ENCODE measurements around the gene NOS1. TPM values are rescaled to one million over a fixed set of nuclear protein-coding genes. Genes with fewer than 3 reads are reported as not detected.

Gene NOS1
- total RNA-seq, 1 donor from 2014 or later = under 0.01 TPM

DNA sequence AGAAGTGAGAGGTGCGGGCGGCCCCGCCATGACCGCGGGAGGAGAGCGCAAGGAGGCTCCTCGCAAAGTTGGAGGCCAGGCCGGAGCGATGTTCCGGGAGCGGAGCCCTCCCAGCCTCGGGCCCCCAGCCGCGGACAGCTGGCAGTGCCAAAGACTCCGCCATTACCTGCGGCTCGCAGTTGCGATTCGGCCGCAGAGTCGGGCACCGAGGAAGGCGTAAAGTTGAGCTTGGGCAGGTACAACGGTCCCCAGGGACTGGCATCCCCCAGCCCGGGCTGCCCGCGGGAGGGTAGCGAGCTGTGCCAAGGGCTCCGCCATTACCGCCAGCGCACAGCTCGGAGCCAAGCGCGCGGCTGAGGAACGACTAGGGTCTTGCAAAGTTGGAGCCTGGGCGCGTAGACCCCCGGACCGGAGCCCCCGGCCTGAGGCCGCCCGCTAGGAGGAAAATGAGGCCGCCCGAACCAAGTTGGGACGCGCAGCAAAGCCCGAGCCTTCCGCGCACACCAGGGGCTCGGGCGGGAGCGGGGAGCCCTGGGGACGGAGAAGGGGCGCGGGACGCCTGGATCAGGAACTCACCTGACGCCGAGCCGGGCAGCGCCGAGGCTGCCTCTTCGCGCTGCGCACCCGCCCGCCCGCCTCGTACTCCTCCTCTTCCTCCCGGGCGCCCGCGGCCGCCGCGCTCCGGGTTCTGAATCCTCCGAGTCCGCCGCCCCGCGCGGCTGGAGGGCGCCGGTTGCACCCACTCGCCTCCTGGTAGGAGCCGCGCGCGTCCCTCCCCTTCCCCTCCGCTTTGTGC is 677 bp downstream of the NOS1 start:
- H3K4me3 ChIP-seq (ENCODE audit: low read depth, low read length) = no peak overlapping the region
- no peak for TF ChIP-seq CTCF (conservative IDR thresholded peaks at IDR 0.05; ENCODE audit: low read depth, low read length)
- no peak for DNase-seq (ENCODE audit: low read depth)

DNA sequence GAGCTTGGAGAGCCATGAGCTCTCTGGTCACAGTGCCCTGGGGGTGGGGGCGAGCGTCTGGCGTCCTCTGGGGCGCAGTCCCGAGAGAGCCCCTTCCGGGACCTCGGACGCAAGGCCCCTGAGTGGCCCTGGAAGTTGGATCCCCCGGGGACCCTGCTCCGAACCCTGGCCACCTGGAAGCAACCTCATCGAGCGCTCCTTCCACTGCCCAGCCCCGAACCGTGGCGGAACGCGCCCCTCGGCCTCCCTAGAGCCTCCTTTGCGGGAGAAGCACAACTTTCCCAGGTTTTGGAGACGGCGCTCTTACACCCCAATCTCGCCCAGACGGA is 1.2 kb downstream of the NOS1 start:
- TF ChIP-seq CTCF (conservative IDR thresholded peaks at IDR 0.05; ENCODE audit: low read depth, low read length) = no peak
- H3K4me3 ChIP-seq (ENCODE audit: low read depth, low read length) = no peak overlapping the region
- DNase-seq (ENCODE audit: low read depth) = no peak

- H3K4me3 ChIP-seq (ENCODE audit: low read depth, low read length) = no peak overlapping the region
- no peak for DNase-seq (ENCODE audit: low read depth)
- TF ChIP-seq CTCF (conservative IDR thresholded peaks at IDR 0.05; ENCODE audit: low read depth, low read length) = no peak
Measured at GRCh38 chr12:117359029-117359845, 2.2 kb downstream of the NOS1 start.

DNA sequence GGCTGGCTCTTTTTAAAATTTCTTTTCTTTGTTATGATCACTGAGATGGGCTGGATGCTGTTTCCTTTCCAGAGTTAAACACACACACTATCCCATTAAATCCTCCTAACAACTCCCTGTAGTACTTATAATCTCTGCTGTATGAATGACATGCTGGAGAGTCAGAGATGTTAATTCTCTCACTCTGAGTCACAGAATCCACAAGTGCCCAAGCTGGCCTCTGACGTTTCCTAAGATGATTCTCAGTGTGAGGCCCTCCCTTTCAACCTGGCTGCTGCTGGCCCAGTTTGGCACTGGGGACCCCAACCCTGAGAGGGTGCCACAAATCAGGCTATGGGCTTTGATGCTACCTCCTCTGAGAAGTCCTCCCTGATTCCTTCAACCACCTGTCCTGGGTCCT is 5.4 kb downstream of the NOS1 start:
- DNase-seq (ENCODE audit: low read depth) = no peak
- no peak overlapping the region for H3K4me3 ChIP-seq (ENCODE audit: low read depth, low read length)
- no peak for TF ChIP-seq CTCF (conservative IDR thresholded peaks at IDR 0.05; ENCODE audit: low read depth, low read length)

GRCh38 chr12:117352883-117353282 is 8.5 kb downstream of the NOS1 start:
- H3K4me3 ChIP-seq (ENCODE audit: low read depth, low read length) = no peak overlapping the region
- TF ChIP-seq CTCF (conservative IDR thresholded peaks at IDR 0.05; ENCODE audit: low read depth, low read length) = no peak
- no peak for DNase-seq (ENCODE audit: low read depth)

DNA sequence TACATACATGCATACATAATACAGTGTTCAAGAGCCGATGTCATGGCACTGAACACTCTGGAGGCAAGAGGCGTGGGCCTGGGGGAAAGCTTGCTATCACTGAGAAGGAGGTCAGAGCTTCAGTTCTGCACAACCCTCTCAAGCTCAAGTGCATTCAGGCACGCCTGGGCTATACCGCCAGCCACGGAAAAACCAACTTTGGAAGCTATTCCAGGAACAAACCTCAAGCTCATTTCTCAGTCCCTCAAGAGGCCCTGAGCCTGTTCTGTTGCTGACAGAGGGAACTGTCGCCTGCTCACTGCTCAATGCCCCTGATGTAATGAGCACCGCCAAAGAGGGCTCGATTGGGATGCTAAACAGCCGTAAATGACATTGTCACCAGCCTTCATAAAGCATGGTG is 9.2 kb downstream of the NOS1 start:
- DNase-seq (ENCODE audit: low read depth) = no peak
- TF ChIP-seq CTCF (conservative IDR thresholded peaks at IDR 0.05; ENCODE audit: low read depth, low read length) = no peak
- no peak overlapping the region for H3K4me3 ChIP-seq (ENCODE audit: low read depth, low read length)

Measured in epithelial cell of proximal tubule (primary cell).